Body of pancreas (tissue), 4 donors: ENCODE results near the gene PLA2G4B.

Experiments used
- CTCF ChIP-seq, 7 experiments: fragments of 450-650 bp in 4 of 7; fragments of 200-600 bp in 3 of 7; sonication (generic) in 3 of 7; IDR thresholded peaks; one replicate each; pipeline ENCODE4 v1.5.1; 2016 to 2019; ENCODE audit warnings: antibody characterized with exemption in 7 of 7
- POLR2A ChIP-seq, 3 donors: fragments of 450-650 bp; IDR thresholded peaks; one replicate each; pipeline ENCODE4 v1.6.1; 2016; ENCODE audit warnings: antibody characterized with exemption in 3 of 3, mild to moderate bottlenecking in 2 of 3

DNA sequence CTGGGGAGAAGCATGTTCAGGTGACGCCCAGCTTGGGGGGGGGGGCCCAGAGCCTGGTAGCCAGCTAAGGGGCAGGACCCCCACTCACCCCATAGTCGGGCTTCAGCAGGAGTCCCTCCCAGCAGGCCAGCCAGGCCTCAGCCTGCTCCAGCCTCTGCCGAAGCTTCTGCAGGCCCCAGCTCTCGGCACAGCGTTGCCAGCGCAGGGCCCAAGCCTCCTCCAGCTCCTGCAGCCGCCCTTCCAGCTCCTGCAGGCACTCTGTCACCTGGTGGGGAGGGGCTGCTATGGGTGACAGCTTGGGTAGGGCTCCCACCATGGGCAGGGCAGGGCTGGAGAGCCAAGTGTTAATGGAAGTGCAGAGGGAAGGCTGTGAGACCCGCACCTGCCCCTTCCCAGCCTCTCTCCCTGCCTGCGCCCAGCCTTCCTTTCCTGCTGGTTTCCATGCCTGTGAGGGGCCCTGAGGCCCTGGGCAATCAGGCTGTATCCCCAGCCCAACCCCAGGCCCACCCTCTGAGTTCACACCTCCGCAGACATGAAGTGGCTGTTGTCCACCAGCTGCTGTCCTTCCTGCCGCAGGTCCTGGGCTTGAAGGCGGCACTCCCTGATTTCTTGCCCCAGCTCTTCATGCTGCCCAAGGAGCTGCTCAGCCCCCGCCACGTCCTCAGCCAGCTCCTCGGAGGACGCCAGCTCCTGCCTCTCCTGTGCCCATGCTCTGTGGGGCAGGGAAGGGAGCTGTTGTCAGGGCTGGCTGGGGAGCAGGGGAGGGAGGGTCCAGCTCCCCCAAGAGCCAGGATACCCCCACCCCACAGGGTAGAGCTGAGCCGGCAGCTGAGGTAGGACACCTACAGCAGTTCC lies 14.3 kb downstream of the PLA2G4B start:
- TF ChIP-seq POLR2A (IDR thresholded peaks at IDR 0.05) (no peak), CTCF (IDR thresholded peaks at IDR 0.05) (no peak)
